GM04503 (cell line): ENCODE results near the gene PODXL2.

ENCODE experiments used
- DNase-seq: peaks from one replicate; pipeline ENCODE4 v3.0.0-alpha.2; 2012; ENCODE audit warnings: low read depth

The PODXL2 gene

DNA sequence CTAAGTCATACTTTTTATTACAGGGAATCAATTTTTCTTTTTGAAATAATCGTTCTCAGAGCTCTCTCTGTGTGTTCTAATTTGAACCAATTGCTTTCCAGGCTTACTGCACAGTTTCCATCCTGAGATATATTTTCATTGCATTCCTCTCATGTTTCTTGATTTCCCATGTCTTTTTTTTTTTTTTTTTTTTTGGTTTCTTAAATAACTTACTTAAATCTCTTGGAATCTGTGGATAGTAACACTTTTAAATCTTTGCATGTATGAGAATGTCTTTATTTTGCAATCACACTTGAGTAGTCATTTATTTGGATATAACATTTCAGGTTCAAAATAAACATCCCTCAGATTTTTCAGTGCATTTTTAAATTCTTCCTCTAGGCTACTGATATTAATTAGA, 29.2 kb downstream of the PODXL2 start:
- DNase-seq: no peak

DNA sequence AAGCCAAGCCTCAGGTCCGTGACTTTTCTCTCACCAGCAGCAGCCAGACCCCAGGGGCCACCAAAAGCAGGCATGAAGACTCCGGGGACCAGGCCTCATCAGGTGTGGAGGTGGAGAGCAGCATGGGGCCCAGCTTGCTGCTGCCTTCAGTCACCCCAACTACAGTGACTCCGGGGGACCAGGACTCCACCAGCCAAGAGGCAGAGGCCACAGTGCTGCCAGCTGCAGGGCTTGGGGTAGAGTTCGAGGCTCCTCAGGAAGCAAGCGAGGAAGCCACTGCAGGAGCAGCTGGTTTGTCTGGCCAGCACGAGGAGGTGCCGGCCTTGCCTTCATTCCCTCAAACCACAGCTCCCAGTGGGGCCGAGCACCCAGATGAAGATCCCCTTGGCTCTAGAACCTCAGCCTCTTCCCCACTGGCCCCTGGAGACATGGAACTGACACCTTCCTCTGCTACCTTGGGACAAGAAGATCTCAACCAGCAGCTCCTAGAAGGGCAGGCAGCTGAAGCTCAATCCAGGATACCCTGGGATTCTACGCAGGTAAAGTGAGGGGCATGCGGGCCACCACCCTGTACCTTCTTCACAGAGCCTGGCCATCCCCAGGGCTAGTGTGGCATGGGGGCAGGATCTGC, 31.8 kb downstream of the PODXL2 start:
- DNase-seq: no peak

DNA sequence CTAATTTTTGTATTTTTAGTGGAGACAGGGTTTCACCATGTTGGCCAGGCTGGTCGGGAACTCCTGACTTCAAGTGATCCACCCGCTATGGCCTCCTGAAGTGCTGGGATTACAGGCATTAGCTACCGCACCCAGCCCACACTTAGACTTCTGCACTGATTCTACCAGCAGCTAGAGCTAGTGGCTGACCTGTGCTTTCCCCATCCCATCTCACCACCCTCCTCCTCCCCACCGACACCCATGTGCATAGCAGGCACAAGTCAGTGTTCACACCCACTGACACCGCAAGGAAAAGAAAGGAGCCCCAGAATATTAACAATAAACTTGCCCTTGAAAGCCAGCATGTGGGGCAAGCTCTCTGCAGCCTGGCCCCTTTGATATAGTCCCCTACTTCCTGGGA, 32.6 kb downstream of the PODXL2 start:
- DNase-seq: no peak

DNA sequence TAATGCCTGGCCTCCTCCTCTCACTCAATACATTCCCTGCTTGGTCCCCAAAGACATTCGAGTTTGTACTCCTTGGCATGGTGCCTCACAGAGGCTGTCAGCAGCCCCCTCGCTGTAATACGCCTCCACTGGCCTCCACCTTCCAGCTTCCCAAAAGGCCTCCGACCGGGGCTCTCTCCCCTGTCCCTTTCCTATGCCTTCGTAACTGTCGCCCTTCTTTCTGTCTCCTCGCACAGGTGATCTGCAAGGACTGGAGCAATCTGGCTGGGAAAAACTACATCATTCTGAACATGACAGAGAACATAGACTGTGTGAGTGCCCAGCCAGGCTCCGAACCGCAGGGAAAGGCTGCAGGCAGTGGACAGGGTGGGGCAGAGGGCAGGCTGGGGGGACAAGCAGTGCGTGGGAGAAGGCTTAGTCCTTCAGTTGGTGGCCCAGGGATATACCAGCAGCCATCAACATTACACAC, 33.0 kb downstream of the PODXL2 start:
- DNase-seq: no peak

DNA sequence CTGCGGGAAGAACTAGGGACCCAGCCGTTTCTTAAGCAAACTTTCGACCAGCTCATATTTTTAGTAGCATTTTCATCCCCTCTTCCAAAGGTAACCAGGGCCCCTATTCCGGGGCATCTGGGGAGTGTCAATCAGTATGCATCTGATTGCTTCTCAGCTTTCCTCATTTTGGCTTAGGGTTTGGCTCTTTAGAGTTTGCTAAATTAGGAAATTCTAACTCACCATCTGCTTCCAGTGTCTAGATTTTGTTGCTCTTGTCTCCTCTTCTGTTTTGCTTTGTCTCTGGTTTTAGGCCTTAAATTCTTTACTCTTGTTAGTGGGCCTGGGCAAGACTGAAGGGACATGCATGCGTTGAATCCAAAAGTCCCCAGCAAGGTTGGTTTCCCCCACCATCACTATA, 34.2 kb downstream of the PODXL2 start:
- DNase-seq: no peak

DNA sequence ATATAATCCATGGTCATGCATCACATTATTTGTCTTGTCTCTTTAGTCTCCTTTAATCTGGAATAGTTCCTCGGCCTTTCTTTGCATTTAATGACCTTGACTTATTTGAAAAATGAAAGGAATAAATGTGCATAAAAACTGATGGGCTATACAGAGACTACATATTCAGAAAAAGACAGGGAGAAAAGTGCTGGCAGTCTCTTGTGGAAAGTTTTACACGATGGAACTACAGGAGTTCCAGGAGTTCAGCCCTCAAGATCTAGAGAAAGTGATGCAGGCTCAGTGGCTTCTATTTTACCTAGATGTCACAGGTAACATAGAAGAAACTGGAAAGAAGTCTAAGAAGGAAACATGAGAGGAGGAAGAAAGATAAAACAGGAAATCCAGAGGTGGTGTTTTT, 36.2 kb downstream of the PODXL2 start:
- DNase-seq: no peak

DNA sequence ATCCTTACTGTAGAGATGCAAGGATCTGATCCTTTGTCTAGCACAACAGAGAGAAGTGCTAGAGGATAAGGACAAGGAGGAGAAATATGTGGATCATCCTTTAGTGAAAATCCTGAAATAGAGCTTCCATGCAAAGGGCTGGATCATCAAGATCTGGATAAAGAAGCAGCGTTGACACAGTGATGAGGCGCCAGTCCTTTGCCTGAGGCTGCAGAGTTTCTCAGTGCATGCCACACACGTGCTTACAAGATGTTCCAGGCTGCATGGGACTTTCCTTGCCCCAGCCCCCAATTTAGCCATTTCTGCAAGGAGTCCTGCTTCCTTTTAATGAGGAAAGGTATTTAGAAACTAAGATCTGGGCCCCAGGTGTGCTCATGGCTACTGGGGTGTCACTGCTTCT, 36.6 kb downstream of the PODXL2 start:
- no peak for DNase-seq

DNA sequence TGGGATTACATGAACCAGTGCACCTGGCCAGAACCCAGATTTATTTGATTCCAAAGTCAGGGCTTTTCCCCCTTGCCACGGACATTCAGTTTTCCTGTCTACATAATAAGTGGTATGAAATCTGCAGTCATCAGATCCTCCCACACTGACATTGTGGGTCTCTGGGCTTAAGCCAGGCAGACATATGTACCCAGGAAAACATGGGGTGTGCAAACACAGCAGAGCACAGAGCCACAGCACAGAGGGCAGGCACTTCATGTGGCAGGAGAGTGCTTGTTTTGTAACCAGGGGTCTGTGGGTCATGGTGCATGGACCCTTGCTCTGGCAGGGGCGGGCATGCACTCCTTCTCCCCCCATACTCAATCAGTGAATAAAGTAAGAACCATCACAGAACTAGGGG, 37.7 kb downstream of the PODXL2 start:
- DNase-seq: no peak

DNA sequence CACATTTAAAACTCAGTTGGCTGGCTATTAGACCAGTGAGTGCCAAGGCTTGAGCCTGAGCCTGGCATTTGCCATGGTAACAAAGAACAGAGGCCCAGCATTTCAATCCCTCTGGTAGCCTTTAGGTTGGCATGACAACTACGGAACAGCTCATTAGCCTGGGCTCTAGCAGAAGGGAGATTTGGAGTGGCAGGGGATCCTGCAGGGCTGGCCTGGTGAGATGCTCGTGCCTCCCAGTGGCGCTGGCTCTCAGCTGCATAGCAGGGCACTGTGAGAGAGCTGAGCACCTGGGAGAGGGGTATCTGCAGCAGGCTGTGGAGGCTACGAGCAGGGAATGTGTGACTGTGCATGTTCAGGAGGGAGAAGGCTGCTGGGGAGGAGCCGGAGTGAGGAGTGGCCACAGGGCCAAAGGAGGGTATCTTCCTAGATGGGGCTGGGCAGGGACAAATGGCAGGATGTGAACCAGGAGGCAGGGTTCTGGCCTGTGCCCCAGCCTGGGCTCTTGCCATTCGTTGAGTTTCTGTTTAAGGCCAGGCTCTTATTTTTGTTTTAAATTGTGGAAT, 38.2 kb downstream of the PODXL2 start:
- no peak for DNase-seq

DNA sequence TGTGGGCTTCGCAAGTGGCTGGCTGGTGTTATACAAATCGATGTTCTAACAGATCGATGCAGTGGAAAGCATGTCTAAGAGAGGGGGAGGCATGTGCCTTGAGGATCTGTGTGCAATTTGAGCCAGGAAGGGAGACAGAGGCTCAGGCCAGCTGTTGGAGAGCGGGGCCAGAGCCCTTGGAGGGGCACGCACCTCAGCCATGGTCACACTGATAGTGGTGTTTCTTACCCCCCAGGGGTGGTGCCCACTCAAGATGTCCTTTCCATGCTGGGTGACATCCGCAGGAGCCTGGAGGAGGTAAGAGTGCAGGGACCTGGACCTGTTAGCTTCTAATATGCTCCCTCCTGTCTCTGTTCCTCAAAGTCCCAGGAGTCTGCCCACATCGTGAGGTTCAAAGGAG, 39.9 kb downstream of the PODXL2 start:
- DNase-seq: no peak

DNA sequence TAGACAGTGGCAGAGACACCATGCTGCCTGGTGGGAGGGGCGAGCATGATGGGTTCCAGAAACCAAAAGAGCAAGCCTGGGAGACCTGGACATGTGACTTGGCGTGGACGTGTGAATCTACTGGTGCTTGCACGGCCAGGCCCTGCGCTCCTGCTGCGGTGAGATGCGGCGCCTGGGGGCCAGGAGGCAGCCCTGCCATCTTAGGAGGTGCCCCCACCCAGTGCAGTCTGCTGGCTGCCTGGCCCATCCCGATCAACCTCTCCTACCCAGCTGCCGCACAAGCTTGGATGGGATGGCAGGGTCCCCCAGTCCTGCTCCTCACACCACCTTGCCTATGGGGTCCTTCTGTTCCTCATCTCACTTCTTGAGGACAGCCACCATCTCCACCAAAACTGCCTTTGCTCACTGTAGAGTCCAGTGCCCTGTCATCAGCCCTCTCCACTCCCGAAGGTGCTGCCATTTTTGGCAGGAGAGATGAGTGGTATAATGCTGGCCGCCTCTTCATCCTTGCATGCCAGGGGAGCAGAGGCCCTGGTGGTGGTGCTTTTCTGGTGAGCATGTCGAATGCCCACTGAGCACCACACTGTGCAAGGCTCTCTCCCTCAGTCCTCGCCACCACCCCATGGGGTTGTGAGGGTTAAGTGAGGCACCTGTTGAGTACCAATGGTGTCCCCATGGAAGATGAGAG, 40.7 kb downstream of the PODXL2 start:
- no peak for DNase-seq

DNA sequence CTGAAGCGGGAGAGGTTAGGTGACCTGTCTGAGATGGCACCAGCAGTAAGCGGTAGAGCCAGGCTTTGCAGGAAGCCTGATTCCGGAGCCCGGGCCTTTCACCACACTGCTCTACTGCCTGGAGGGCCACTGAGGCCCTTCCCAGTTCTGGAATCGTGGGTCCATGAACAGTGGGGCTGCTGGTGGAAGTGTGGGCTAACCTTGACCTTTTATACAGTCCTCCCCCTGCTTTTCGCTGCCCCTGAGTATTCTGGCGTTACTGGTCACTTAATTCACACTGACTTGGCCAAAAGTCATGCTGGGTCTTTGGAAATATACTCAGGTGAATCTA, 41.2 kb downstream of the PODXL2 start:
- no peak for DNase-seq

DNA sequence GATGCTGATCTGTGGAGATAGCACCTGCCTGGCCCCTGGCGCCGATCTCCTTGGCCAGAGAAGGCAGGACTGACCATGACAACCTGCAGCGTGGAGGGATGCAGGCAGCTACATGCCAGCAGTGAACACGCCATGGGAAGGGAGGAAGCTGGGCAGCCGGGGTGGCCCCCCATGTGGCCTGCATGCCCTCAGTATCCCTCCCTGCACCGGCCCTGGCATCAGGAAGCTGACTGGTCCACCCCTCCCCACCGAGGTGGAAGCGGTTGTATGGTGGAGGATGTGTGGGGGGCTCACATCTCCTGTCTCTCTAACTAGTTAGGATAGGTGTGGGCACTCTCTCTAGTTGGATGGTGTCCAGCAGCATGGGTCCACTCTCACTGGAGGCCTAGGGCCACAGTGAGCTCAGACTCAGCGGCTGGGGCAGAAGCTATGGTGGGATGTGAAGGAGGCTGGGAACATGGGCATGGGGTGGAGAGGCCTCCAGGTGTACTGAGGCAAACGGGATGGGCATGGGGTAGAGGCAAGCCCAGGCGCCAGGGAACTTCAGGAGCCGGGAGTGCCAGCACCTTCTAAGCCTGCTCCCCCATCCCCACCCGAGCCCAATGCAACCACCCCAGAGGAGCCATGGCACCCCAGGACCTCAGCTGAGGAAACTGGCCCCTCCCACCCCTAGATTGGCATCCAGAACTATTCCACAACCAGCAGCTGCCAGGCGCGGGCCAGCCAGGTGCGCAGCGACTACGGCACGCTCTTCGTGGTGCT, 42.0 kb downstream of the PODXL2 start:
- DNase-seq: no peak

DNA sequence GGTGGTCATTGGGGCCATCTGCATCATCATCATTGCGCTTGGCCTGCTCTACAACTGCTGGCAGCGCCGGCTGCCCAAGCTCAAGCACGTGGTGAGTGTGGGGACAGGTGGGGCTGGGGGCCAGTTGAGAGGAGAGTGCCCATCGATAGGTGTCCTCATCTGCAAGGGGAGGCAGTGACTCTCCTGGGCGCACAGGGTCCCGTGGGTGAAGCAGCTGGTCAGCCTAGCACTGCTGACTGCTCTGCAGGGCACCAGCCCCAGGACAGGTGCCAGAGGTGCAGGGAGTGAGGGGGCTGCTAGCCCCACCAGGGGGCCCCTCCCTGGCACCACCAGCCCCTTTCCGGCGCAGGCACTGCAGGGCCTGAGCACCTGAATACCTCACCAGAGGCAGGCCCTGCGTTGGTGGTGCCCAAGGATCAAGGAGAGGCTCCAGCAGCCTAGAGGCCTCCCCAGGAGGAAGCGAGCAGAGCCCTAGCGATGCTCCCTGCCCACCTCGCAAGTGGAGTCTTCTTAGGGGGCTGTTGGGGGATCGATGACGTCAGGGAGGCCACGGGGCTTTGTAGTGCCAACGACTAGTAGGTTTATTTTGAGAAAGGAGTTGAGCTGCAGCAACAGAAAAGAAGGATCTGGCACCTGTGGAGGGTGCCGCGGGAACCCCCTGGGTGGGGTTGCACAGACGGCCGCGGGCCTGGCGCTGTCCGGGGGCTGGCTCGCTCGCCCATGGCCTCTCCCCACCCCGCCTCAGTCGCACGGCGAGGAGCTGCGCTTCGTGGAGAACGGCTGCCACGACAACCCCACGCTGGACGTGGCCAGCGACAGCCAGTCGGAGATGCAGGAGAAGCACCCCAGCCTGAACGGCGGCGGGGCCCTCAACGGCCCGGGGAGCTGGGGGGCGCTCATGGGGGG, 42.8 kb downstream of the PODXL2 start:
- DNase-seq: no peak

DNA sequence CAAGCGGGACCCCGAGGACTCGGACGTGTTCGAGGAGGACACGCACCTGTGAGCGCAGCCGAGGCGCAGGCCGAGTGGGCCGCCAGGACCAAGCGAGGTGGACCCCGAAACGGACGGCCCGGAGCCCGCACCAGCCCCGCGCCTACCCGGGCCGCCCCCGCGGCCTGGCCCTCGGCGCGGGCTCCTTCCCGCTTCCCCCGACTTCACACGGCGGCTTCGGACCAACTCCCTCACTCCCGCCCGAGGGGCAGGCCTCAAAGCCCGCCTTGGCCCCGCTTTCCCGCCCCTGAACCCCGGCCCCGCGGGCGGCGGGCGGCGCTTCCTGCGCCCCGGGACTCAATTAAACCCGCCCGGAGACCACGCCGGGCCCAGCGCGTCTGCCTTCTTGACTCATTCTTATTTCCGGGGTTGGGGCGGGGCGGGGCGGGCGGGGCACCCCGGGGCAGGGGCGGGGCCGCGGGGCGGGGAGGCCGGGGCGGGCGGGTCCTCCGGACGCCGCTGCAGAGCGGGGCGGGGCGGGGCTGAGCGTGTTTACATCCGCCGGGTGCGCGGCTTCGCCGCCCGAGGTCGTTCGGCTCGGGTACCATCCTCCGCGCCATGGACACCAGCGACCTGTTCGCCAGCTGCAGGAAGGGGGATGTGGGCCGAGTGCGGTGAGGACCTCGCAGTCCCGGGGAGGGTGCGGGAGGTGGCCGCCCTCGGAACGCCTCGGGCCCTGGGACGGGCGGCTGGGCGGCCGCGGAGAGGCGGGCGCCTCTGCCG, 43.6 kb downstream of the PODXL2 start, which contains the start of gene ABTB1:
ABTB1 (plus strand) TSS at position 524 of the 762 bp plus-strand sequence; CDS start at position 598, 74 bp downstream.
- DNase-seq: no peak

DNA sequence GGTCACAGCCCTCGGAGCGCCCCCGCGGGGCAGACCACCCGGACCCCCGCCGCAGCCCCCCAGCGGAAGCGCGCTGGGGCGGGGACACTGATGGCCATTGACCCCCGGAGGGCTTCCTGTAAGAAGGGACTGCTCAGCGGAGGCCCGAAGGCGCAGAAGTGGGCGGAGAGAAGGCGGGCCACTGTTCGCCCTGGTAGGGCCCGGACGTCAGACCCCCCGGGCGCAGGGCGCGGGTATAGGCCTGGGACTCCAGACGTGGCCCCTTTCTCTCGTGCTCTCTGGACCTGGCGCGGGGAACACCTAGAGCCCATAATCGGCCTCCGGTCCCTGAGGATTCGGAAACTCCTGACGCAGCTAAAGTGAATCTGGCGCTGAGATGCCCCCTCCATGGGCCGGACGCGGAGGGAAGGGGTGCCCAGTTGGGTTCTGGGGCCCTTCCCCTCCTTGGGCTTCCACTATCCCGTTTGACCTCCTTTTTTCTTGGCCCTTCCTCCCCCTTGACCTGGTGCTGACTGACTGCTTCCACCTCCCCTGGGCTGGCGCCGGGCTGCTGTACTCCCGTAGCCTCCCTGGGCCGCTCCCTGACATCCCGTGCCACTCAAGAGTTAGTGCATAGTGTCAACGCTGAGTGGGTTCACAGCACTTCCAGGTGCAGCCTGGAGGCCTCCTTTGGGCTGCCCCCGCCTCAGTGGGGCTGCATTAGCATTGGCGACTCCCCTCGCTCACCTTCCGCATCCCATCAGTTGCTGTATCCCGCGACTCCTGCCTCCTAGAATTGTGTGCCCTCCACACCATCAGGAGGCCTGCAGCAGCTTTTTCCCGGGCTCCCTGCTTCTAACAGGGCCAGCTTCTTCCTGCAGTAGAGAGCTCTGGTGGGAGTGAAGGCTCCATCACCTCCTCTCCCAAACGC, 44.5 kb downstream of the PODXL2 start:
- no peak for DNase-seq

DNA sequence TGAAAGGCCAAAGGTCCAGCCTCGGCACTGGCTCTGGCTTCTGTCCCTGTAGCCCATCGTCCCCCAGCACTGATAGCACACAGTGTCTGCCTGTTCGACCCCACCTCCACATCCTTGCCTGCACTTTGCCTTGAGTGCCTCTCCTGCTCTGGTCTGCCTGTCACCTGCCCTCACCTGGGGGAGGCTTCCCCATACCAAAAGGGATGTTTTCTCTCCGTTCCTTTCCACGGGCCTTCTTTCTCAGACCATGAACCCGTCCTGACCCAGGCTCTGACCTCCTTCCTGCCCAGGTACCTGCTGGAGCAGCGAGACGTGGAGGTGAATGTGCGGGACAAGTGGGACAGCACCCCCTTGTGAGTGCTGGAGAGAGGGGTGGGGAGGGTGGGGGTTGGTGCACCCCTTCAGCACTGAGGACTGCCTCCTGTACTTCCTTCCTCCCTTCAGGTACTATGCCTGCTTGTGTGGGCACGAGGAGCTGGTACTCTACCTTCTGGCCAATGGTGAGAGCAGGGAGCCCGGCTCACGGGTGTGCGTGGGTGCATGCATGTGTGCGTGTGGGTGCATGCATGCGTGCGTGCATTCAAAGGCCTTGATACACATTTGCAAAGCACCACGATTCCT, 45.2 kb downstream of the PODXL2 start:
- no peak for DNase-seq

DNA sequence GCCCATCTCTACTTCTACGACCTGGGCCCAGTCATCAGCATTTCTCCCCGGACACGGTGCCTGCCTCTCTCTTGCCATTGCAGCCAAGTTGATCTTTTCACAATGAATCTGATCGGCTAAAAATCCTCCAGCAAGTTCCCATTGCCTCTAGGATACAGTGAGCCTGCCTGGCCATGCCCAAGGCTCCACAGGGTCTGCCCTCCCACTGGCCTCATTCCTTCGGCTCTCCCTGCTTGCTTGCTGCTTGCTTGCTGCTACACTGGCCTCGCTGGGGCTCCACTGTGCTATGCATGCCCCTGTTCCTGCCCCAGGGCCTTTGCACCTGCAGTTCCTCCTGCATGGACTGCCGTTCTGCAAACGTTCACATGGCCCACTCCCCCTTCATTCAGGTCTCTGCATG, 45.8 kb downstream of the PODXL2 start:
- DNase-seq: no peak

DNA sequence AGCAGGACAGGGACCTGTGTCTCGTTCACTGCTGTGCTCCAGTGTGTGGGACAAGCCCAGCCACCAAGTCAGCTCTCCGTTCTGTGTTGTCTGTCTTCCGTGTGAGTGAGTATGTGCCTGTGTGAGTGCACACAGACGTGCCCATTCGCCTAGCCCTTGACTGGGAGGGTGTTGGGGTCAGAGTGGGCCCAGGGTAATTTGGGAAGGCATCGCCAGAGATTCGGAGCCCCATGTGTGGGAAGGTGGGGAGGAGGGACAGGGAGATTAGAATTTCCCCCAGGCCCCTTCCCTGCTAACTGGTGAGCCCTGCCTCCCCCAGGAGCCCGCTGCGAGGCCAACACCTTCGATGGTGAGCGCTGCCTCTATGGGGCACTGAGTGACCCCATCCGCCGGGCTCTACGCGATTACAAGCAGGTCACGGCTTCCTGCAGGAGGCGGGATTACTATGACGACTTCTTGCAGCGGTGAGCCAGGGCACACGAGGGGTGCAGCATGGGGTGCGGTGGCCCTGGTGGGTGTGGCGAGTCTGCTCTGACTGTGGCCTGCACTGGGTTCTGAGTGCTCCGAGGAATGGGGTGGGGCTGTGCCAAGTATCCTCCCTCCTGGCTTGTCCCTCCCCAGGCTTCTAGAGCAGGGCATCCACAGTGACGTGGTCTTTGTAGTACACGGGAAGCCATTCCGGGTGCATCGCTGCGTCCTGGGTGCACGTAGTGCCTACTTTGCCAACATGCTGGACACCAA, 46.8 kb downstream of the PODXL2 start:
- no peak for DNase-seq
